Liver (tissue), 9 donors: ENCODE data around the gene BBC3. TPM values are rescaled to one million over a fixed set of nuclear protein-coding genes. Genes with fewer than 3 reads are reported as not detected.

Experiments used
- DNase-seq: peaks from one replicate; pipeline ENCODE4 v3.0.0-alpha.2; 2017; ENCODE audit warnings: low spot score
- H3K27ac ChIP-seq, 2 donors: one replicate each; pipeline ENCODE4 v1.7.0; 2013; ENCODE audit warnings: inconsistent platforms in 2 of 2, low read length in 2 of 2, control low read depth in 1 of 2, low read depth in 1 of 2, mild to moderate bottlenecking in 1 of 2
- H3K27me3 ChIP-seq, 4 donors: one replicate each; pipeline versions ENCODE4 v1.6.1 to v1.7.0; 2013; ENCODE audit warnings: low read length in 3 of 4, inconsistent platforms in 1 of 4, mild to moderate bottlenecking in 1 of 4, moderate library complexity in 1 of 4; ENCODE audit not compliant: control insufficient read depth in 4 of 4, insufficient read depth in 4 of 4
- H3K36me3 ChIP-seq, 4 donors: one replicate each; pipeline versions ENCODE4 v1.6.1 to v1.7.0; 2013; ENCODE audit warnings: low read length in 3 of 4, mild to moderate bottlenecking in 3 of 4, low read depth in 1 of 4, moderate library complexity in 1 of 4; ENCODE audit not compliant: control insufficient read depth in 4 of 4, insufficient read depth in 3 of 4
- H3K4me1 ChIP-seq, 4 donors: one replicate each; pipeline versions ENCODE4 v1.6.1 to v1.7.0; 2013; ENCODE audit warnings: low read length in 3 of 4, mild to moderate bottlenecking in 3 of 4, moderate library complexity in 1 of 4; ENCODE audit not compliant: control insufficient read depth in 4 of 4, insufficient read depth in 4 of 4
- H3K4me3 ChIP-seq, 3 donors: one replicate each; pipeline versions ENCODE4 v1.6.1 to v1.7.0; 2013; ENCODE audit warnings: low read length in 3 of 3, control low read depth in 1 of 3, low read depth in 1 of 3, mild to moderate bottlenecking in 1 of 3
- H3K9ac ChIP-seq, 2 donors: one replicate each; pipeline ENCODE4 v1.7.0; 2013; ENCODE audit warnings: low read length in 2 of 2, mild to moderate bottlenecking in 2 of 2, moderate library complexity in 2 of 2, control low read depth in 1 of 2, low read depth in 1 of 2
- H3K9me3 ChIP-seq, 4 donors: one replicate each; pipeline versions ENCODE4 v1.6.1 to v1.7.0; 2013; ENCODE audit warnings: low read length in 3 of 4; ENCODE audit not compliant: control insufficient read depth in 4 of 4
- EGR1 ChIP-seq, 2 donors: IDR thresholded peaks; 2 replicates each; pipeline ENCODE4 v1.6.1; 2016 to 2018; ENCODE audit warnings: antibody characterized with exemption in 2 of 2, low read depth in 2 of 2
- FOXA1 ChIP-seq: IDR thresholded peaks from 2 replicates; pipeline ENCODE4 v1.6.1; 2016; ENCODE audit warnings: antibody characterized with exemption
- HNF4A ChIP-seq, 2 donors: conservative IDR thresholded peaks; 2 replicates each; pipeline ENCODE4 v1.6.1; 2016; ENCODE audit warnings: antibody characterized with exemption in 2 of 2, mild to moderate bottlenecking in 2 of 2
- JUND ChIP-seq, 2 donors: IDR thresholded peaks; 2 replicates each; pipeline ENCODE4 v1.6.1; 2016; ENCODE audit warnings: antibody characterized with exemption in 2 of 2
- MAX ChIP-seq: IDR thresholded peaks from 2 replicates; pipeline ENCODE4 v1.6.1; 2016; ENCODE audit warnings: antibody characterized with exemption
- NR2F2 ChIP-seq: IDR thresholded peaks from 2 replicates; pipeline ENCODE4 v1.6.1; 2016; ENCODE audit warnings: antibody characterized with exemption
- RAD21 ChIP-seq, 2 donors: IDR thresholded peaks; 2 replicates each; pipeline ENCODE4 v1.6.1; 2016; ENCODE audit warnings: antibody characterized with exemption in 2 of 2, mild to moderate bottlenecking in 2 of 2
- SP1 ChIP-seq: IDR thresholded peaks from 2 replicates; pipeline ENCODE4 v1.6.1; 2018; ENCODE audit warnings: antibody characterized with exemption, mild to moderate bottlenecking
- YY1 ChIP-seq: IDR thresholded peaks from 2 replicates; pipeline ENCODE4 v1.6.1; 2016; ENCODE audit warnings: antibody characterized with exemption, mild to moderate bottlenecking
- whole genome bisulfite sequencing: extraction: QIAGEN DNeasy Blood & Tissue Kit; methylation state at CpG from one replicate; pipeline ENCODE4 v1.1.7; 2013; 5-methylcytosine and 5-hydroxymethylcytosine counted together
- polyA plus RNA-seq, 2 donors: library from polyadenylated mRNA; stranded (reverse) in 1 of 2; unstranded in 1 of 2; fragments of 200-250 nt in 1 of 2; fragments of >200 nt in 1 of 2; fragmentation: Nextera tagmentation in 1 of 2; extraction: Ambion mirVana in 1 of 2; gene quantifications; one replicate each; pipeline versions ENCODE4 v1.2.1 to v1.2.3, GENCODE V29; 2013 to 2015
- total RNA-seq, 2 donors: library from RNA; depleted of rRNA; stranded (reverse); fragments of >200 nt; gene quantifications; one replicate each; pipeline ENCODE4 v1.2.3, GENCODE V29; 2014
- TF ChIP-seq, protein P1 (sequence below): IDR thresholded peaks from 2 replicates; pipeline ENCODE4 v1.6.1; 2016; ENCODE audit warnings: antibody characterized with exemption
- TF ChIP-seq, protein P2 (sequence below): IDR thresholded peaks from 2 replicates; pipeline ENCODE4 v1.6.1; 2016; ENCODE audit warnings: antibody characterized with exemption, mild to moderate bottlenecking
- TF ChIP-seq, protein P3 (sequence below): IDR thresholded peaks from 2 replicates; pipeline ENCODE4 v1.6.1; 2016; ENCODE audit warnings: antibody characterized with exemption
- TF ChIP-seq, protein P4 (sequence below): fragments of 150-350 bp; IDR thresholded peaks from 2 replicates; pipeline ENCODE4 v1.5.1; 2017; ENCODE audit warnings: improper control_type of control experiment, low read depth, low read length; ENCODE audit not compliant: missing input control
- donor health status: healthy.
- donor health status: healthy.
- donor health status: healthy.
- donor health status: healthy.
- donor health status: healthy.

Gene BBC3
- total and polyA plus RNA-seq, 4 donors: 0.35 to 2.6 (median 1.6) TPM

DNA sequence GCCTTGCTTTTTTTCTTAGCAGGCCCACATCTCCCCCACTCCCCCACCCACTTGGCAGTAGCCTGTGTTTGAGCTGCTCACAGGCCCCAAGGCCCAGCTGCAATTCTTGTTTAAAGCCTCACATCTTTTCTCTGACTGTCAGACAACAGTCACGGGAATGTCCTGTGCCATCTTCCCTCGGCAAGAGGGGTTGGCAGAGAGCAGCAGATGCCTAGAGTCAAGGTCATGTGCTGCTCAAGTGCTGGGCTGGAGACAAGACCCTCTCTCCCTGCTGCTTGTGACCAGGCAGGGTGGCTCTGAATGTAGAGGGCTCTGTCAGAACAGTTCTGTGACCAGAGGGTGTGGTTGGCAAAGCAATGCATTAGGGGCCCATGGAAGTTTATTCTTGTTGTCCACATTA is 47.4 kb downstream of the BBC3 start:
- no peak overlapping the region for H3K4me3 ChIP-seq
- peaks cover 0 to 6% (median 4%) of the 10 kb centered on the region in 4 donors for H3K36me3 ChIP-seq
- no peaks in the 10 kb centered on the region for H3K9me3 ChIP-seq
- H3K9ac ChIP-seq: no peak overlapping the region
- no peak for DNase-seq
- H3K27me3 ChIP-seq: no peaks in the 10 kb centered on the region
- TF ChIP-seq, protein P1, sequence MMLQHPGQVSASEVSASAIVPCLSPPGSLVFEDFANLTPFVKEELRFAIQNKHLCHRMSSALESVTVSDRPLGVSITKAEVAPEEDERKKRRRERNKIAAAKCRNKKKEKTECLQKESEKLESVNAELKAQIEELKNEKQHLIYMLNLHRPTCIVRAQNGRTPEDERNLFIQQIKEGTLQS: no peak
- TF ChIP-seq, protein P2, sequence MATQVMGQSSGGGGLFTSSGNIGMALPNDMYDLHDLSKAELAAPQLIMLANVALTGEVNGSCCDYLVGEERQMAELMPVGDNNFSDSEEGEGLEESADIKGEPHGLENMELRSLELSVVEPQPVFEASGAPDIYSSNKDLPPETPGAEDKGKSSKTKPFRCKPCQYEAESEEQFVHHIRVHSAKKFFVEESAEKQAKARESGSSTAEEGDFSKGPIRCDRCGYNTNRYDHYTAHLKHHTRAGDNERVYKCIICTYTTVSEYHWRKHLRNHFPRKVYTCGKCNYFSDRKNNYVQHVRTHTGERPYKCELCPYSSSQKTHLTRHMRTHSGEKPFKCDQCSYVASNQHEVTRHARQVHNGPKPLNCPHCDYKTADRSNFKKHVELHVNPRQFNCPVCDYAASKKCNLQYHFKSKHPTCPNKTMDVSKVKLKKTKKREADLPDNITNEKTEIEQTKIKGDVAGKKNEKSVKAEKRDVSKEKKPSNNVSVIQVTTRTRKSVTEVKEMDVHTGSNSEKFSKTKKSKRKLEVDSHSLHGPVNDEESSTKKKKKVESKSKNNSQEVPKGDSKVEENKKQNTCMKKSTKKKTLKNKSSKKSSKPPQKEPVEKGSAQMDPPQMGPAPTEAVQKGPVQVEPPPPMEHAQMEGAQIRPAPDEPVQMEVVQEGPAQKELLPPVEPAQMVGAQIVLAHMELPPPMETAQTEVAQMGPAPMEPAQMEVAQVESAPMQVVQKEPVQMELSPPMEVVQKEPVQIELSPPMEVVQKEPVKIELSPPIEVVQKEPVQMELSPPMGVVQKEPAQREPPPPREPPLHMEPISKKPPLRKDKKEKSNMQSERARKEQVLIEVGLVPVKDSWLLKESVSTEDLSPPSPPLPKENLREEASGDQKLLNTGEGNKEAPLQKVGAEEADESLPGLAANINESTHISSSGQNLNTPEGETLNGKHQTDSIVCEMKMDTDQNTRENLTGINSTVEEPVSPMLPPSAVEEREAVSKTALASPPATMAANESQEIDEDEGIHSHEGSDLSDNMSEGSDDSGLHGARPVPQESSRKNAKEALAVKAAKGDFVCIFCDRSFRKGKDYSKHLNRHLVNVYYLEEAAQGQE: no peak
- TF ChIP-seq YY1 (no peak), MAX (no peak)
- TF ChIP-seq, protein P3, sequence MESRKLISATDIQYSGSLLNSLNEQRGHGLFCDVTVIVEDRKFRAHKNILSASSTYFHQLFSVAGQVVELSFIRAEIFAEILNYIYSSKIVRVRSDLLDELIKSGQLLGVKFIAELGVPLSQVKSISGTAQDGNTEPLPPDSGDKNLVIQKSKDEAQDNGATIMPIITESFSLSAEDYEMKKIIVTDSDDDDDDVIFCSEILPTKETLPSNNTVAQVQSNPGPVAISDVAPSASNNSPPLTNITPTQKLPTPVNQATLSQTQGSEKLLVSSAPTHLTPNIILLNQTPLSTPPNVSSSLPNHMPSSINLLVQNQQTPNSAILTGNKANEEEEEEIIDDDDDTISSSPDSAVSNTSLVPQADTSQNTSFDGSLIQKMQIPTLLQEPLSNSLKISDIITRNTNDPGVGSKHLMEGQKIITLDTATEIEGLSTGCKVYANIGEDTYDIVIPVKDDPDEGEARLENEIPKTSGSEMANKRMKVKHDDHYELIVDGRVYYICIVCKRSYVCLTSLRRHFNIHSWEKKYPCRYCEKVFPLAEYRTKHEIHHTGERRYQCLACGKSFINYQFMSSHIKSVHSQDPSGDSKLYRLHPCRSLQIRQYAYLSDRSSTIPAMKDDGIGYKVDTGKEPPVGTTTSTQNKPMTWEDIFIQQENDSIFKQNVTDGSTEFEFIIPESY: no peak
- WGBS: 94% methylated on average over 2 of the region's 2 CpGs
- no peak overlapping the region for H3K27ac ChIP-seq
- H3K4me1 ChIP-seq: no peaks in the 10 kb centered on the region

- Histone ChIP-seq H3K9ac (no peak overlapping the region), H3K9me3 (no peaks in the 10 kb centered on the region), H3K4me1 (no peaks in the 10 kb centered on the region), H3K4me3 (no peak overlapping the region), H3K36me3 (peaks cover 0 to 7% (median 6%) of the 10 kb centered on the region in 4 donors), H3K27ac (no peak overlapping the region), H3K27me3 (no peaks in the 10 kb centered on the region)
- TF ChIP-seq NR2F2 (no peak), RAD21 (IDR thresholded peaks at IDR 0.05) (no peak), JUND (IDR thresholded peaks at IDR 0.05) (no peak), YY1 (no peak), FOXA1 (no peak), EGR1 (IDR thresholded peaks at IDR 0.05; ENCODE audit: low read depth in 2 of 2) (no peak), HNF4A (conservative IDR thresholded peaks at IDR 0.05) (no peak), SP1 (no peak), MAX (no peak)
- TF ChIP-seq, protein P1: no peak
- TF ChIP-seq, protein P4, sequence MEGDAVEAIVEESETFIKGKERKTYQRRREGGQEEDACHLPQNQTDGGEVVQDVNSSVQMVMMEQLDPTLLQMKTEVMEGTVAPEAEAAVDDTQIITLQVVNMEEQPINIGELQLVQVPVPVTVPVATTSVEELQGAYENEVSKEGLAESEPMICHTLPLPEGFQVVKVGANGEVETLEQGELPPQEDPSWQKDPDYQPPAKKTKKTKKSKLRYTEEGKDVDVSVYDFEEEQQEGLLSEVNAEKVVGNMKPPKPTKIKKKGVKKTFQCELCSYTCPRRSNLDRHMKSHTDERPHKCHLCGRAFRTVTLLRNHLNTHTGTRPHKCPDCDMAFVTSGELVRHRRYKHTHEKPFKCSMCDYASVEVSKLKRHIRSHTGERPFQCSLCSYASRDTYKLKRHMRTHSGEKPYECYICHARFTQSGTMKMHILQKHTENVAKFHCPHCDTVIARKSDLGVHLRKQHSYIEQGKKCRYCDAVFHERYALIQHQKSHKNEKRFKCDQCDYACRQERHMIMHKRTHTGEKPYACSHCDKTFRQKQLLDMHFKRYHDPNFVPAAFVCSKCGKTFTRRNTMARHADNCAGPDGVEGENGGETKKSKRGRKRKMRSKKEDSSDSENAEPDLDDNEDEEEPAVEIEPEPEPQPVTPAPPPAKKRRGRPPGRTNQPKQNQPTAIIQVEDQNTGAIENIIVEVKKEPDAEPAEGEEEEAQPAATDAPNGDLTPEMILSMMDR: no peak
- DNase-seq: no peak
- 89% methylated on average over 4 of the region's 4 CpGs for WGBS
Measured at GRCh38 chr19:47179653-47180310, 51.2 kb downstream of the BBC3 start.
